HepG2 (cell line): ENCODE data around the gene SIGLEC6.

Source experiments
- TF ChIP-seq, protein P1 (sequence below): sonication (generic); formaldehyde crosslinking; IDR thresholded peaks from 2 replicates; pipeline ENCODE4 v1.5.0; 2020; ENCODE audit warnings: mild to moderate bottlenecking, missing genetic modification reagents, borderline replicate concordance
- TF ChIP-seq, protein P2 (sequence below): sonication (generic); formaldehyde crosslinking; IDR thresholded peaks from 2 replicates; pipeline ENCODE4 v1.8.1; 2023; ENCODE audit warnings: mild to moderate bottlenecking, missing genetic modification reagents, borderline replicate concordance
- TF ChIP-seq, protein P3 (sequence below): sonication (generic); formaldehyde crosslinking; IDR thresholded peaks from 2 replicates; pipeline ENCODE4 v1.8.1; 2022; ENCODE audit warnings: low read depth, mild to moderate bottlenecking, missing genetic modification reagents

DNA sequence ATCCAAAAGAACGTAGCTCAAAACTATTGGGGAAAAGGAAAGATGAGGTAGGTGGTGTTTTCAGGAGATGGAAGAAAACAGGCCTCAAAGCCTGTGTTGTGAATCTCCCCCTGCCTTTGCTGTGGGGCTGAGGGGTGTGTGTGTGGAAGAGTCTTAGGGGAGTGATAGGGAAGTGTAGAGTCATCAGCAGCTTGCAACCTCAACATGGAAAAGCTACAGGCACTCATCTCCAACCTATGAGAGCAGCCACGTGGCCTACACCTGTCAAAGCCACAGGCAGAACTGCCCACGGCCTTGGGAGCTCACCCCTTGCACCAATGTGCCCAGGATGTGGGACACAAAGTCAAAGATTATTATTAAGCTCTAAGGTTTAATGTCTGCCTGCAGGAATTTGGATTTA is 25.6 kb downstream of the SIGLEC6 start:
- TF ChIP-seq, protein P1, sequence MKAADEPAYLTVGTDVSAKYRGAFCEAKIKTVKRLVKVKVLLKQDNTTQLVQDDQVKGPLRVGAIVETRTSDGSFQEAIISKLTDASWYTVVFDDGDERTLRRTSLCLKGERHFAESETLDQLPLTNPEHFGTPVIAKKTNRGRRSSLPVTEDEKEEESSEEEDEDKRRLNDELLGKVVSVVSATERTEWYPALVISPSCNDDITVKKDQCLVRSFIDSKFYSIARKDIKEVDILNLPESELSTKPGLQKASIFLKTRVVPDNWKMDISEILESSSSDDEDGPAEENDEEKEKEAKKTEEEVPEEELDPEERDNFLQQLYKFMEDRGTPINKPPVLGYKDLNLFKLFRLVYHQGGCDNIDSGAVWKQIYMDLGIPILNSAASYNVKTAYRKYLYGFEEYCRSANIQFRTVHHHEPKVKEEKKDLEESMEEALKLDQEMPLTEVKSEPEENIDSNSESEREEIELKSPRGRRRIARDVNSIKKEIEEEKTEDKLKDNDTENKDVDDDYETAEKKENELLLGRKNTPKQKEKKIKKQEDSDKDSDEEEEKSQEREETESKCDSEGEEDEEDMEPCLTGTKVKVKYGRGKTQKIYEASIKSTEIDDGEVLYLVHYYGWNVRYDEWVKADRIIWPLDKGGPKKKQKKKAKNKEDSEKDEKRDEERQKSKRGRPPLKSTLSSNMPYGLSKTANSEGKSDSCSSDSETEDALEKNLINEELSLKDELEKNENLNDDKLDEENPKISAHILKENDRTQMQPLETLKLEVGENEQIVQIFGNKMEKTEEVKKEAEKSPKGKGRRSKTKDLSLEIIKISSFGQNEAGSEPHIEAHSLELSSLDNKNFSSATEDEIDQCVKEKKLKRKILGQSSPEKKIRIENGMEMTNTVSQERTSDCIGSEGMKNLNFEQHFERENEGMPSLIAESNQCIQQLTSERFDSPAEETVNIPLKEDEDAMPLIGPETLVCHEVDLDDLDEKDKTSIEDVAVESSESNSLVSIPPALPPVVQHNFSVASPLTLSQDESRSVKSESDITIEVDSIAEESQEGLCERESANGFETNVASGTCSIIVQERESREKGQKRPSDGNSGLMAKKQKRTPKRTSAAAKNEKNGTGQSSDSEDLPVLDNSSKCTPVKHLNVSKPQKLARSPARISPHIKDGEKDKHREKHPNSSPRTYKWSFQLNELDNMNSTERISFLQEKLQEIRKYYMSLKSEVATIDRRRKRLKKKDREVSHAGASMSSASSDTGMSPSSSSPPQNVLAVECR (CRISPR knock-in tag), result no peak
- TF ChIP-seq, protein P2, sequence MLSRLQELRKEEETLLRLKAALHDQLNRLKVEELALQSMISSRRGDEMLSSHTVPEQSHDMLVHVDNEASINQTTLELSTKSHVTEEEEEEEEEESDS (CRISPR knock-in tag), result no peak
- TF ChIP-seq, protein P3, sequence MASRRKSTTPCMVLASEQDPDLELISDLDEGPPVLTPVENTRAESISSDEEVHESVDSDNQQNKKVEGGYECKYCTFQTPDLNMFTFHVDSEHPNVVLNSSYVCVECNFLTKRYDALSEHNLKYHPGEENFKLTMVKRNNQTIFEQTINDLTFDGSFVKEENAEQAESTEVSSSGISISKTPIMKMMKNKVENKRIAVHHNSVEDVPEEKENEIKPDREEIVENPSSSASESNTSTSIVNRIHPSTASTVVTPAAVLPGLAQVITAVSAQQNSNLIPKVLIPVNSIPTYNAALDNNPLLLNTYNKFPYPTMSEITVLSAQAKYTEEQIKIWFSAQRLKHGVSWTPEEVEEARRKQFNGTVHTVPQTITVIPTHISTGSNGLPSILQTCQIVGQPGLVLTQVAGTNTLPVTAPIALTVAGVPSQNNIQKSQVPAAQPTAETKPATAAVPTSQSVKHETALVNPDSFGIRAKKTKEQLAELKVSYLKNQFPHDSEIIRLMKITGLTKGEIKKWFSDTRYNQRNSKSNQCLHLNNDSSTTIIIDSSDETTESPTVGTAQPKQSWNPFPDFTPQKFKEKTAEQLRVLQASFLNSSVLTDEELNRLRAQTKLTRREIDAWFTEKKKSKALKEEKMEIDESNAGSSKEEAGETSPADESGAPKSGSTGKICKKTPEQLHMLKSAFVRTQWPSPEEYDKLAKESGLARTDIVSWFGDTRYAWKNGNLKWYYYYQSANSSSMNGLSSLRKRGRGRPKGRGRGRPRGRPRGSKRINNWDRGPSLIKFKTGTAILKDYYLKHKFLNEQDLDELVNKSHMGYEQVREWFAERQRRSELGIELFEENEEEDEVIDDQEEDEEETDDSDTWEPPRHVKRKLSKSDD (CRISPR knock-in tag), result no peak
